SH-SY5Y (cell line): ENCODE measurements around the gene MLLT6.

Experiments
- GATA2 ChIP-seq: IDR thresholded peaks from 2 replicates; pipeline ENCODE4 v1.6.1; 2011; ENCODE audit warnings: mild to moderate bottlenecking, low read depth, low read length
- GATA3 ChIP-seq: IDR thresholded peaks from 2 replicates; pipeline ENCODE4 v1.6.1; 2011; ENCODE audit warnings: low read depth, mild to moderate bottlenecking, low read length, moderate library complexity

- TF ChIP-seq GATA2 (no peak), GATA3 (no peak)
These were observed 15.9 kb downstream of the MLLT6 start for GRCh38 chr17:38720941-38721340.
